Measurements from ENCODE around the gene EFL1. TPM values are rescaled to one million over a fixed set of nuclear protein-coding genes. Genes with fewer than 3 reads are reported as not detected.

Gene EFL1
- total and polyA plus RNA-seq, 2 of the 8 experiments (the other 6 are each of a cell fraction or from before 2014, with no cell fraction given) = 10.8 to 31.5 TPM

GRCh38 chr15:82174471-82175235 is 87.9 kb downstream of the EFL1 start (continued):
- TF ChIP-seq CHD7 (IDR thresholded peaks at IDR 0.05; ENCODE audit: insufficient replicate concordance, low read length) (no peak), SP4 (IDR thresholded peaks at IDR 0.05; ENCODE audit: low read length) (no peak), KDM1A (IDR thresholded peaks at IDR 0.05; ENCODE audit: borderline replicate concordance, low read length) (no peak), GABPA (IDR thresholded peaks at IDR 0.05; ENCODE audit: borderline replicate concordance, insufficient read depth, low read length) (no peak), CEBPB (IDR thresholded peaks at IDR 0.05; ENCODE audit: low read depth, low read length) (no peak), GTF2F1 (IDR thresholded peaks at IDR 0.05; ENCODE audit: borderline replicate concordance, low read depth, low read length) (no peak), EP300 (IDR thresholded peaks at IDR 0.05; ENCODE audit: borderline replicate concordance in 1 of 2, low read depth in 2 of 2, low read length in 2 of 2) (no peak), KDM5A (IDR thresholded peaks at IDR 0.05; ENCODE audit: low read length) (no peak), SRF (IDR thresholded peaks at IDR 0.05; ENCODE audit: low read depth, low read length) (no peak), KDM4A (IDR thresholded peaks at IDR 0.05; ENCODE audit: low read depth, low read length, severe bottlenecking) (no peak)
